Loucy (cell line): Measurements from ENCODE around the gene EPHA6.

ENCODE experiments used
- EZH2phosphoT487 ChIP-seq: fragments of 200-600 bp; IDR thresholded peaks from 2 replicates; pipeline ENCODE4 v1.6.1; 2018; ENCODE audit warnings: antibody characterized with exemption, mild to moderate bottlenecking, moderate library complexity, borderline replicate concordance
- TF ChIP-seq, protein P1 (sequence below): fragments of 200-600 bp; sonication (generic); conservative IDR thresholded peaks from 2 replicates; pipeline ENCODE4 v1.5.1; 2014; ENCODE audit warnings: mild to moderate bottlenecking, antibody characterized with exemption, low read length

DNA sequence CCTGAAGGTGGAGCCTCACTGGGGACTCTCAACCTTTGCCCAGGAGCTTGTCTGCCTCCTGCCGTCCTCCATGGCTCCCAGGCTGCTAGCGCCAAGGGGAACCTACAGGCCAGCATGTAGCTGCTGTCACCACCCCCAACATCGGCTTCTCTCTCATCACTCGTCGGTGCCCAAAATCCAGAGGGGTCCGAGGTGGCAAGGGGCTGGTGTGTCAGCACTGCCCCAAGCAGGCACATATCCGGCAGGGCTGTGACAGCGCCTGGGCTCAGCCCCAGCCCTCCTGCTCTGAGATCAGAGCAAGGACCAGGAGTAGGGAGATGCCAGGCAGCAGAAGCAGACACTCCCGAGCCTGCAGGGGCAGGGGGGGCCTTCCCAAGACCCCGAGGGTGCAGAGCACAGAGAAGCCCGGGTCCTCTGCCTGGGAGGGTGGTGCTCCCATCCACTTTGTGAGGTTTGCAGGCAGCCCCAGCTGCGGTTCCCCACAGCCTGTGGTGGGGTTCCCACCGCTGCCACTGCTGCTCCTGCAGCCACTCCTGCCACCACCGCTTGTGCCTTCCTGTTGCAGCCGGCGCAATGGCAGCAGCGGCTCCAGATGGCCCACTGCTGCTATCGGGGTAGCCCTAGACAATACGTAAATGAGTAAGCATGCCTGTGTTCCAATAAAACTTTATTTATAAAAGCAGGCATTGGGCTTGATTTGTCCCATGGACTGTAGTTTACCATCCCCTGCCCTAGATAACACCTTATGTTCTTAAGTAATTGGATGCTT lies 451.0 kb downstream of the EPHA6 start:
- TF ChIP-seq, protein P1, sequence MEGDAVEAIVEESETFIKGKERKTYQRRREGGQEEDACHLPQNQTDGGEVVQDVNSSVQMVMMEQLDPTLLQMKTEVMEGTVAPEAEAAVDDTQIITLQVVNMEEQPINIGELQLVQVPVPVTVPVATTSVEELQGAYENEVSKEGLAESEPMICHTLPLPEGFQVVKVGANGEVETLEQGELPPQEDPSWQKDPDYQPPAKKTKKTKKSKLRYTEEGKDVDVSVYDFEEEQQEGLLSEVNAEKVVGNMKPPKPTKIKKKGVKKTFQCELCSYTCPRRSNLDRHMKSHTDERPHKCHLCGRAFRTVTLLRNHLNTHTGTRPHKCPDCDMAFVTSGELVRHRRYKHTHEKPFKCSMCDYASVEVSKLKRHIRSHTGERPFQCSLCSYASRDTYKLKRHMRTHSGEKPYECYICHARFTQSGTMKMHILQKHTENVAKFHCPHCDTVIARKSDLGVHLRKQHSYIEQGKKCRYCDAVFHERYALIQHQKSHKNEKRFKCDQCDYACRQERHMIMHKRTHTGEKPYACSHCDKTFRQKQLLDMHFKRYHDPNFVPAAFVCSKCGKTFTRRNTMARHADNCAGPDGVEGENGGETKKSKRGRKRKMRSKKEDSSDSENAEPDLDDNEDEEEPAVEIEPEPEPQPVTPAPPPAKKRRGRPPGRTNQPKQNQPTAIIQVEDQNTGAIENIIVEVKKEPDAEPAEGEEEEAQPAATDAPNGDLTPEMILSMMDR, result no peak
- no peak for TF ChIP-seq EZH2phosphoT487
